Right lobe of liver (tissue), 6 donors: ENCODE data around the gene TTL. TPM values are rescaled to one million over a fixed set of nuclear protein-coding genes. Genes with fewer than 3 reads are reported as not detected.

Experiments
- ATAC-seq, 4 donors: fragments of 200-7000 bp; cut with Tn5 transposase; one replicate each; pipeline ENCODE4 v1.9.1; 2020; ENCODE audit warnings: mild to moderate bottlenecking in 4 of 4, moderate library complexity in 4 of 4
- DNase-seq, 3 donors: peaks; one replicate each; pipeline ENCODE4 v3.0.0-alpha.2; 2020
- H3K27ac ChIP-seq, 3 donors: fragments of 200-600 bp; one replicate each; pipeline ENCODE4 v1.8.0; 2022
- H3K27me3 ChIP-seq, 2 donors: fragments of 200-600 bp; one replicate each; pipeline ENCODE4 v1.8.0; 2022
- H3K36me3 ChIP-seq, 4 donors: fragments of 200-600 bp; sonication (generic) in 1 of 4; one replicate each; pipeline versions ENCODE4 v1.5.1 to v1.8.0; 2017 to 2022; ENCODE audit warnings: control low read depth in 1 of 4
- H3K4me1 ChIP-seq, 4 donors: fragments of 200-600 bp; sonication (generic) in 1 of 4; one replicate each; pipeline versions ENCODE4 v1.5.1 to v1.8.0; 2017 to 2022; ENCODE audit warnings: control low read depth in 1 of 4
- H3K4me3 ChIP-seq, 3 donors: fragments of 200-600 bp; one replicate each; pipeline ENCODE4 v1.8.0; 2022
- H3K9me3 ChIP-seq, 4 donors: fragments of 200-600 bp; sonication (generic) in 1 of 4; one replicate each; pipeline versions ENCODE4 v1.5.1 to v1.8.0; 2017 to 2022; ENCODE audit warnings: control low read depth in 1 of 4
- POLR2A ChIP-seq: fragments of 450-650 bp; IDR thresholded peaks from one replicate; pipeline ENCODE4 v1.6.1; 2017; ENCODE audit warnings: antibody characterized with exemption, mild to moderate bottlenecking
- WGBS: methylation state at CpG from one replicate; pipeline ENCODE4 v1.1.6; 2018; ENCODE audit warnings: low coverage, low lambda C conversion rate; ENCODE audit not compliant: insufficient coverage; ENCODE audit errors: missing lambda C conversion rate; 5-methylcytosine and 5-hydroxymethylcytosine counted together
- intact Hi-C, 2 donors: fragments of 100-400 bp; cut with DNase I; formaldehyde crosslinking; loops; one replicate each; pipeline versions ENCODE4 v1.11.2 to v1.14.1; 2022
- total RNA-seq, 6 experiments: library from RNA; depleted of rRNA in 2 of 6; stranded (reverse); fragments of >200 nt in 2 of 6; fragmentation: NEBNext Ultra II Directional in 3 of 6; extraction: Animal tissue kit (Norgen Biotek cat#: 25700) in 3 of 6; gene quantifications; one replicate each; pipeline versions ENCODE4 v1.1.0 to v1.2.4, GENCODE V29; 2016 to 2023
- TF ChIP-seq, protein P1 (sequence below), 4 donors: fragments of 200-600 bp in 3 of 4; fragments of 450-650 bp in 1 of 4; IDR thresholded peaks; one replicate each; pipeline versions ENCODE4 v1.5.1 to v1.8.0; 2016 to 2022; ENCODE audit warnings: antibody characterized with exemption in 4 of 4, mild to moderate bottlenecking in 2 of 4
- donor health status: DM: no; HTN: yes; CAD: no.
- donor health status: DM: no; HTN: no; CAD: no.
- donor health status: DM: no; HTN: no; CAD: no.
- donor health status: DM: no; HTN: yes; CAD: no.
- donor health status: DM: no; HTN: yes; CAD: no.

Gene TTL
- total RNA-seq, 6 experiments from 2014 or later, result 8.1 to 29.6 (median 15.6) TPM

DNA sequence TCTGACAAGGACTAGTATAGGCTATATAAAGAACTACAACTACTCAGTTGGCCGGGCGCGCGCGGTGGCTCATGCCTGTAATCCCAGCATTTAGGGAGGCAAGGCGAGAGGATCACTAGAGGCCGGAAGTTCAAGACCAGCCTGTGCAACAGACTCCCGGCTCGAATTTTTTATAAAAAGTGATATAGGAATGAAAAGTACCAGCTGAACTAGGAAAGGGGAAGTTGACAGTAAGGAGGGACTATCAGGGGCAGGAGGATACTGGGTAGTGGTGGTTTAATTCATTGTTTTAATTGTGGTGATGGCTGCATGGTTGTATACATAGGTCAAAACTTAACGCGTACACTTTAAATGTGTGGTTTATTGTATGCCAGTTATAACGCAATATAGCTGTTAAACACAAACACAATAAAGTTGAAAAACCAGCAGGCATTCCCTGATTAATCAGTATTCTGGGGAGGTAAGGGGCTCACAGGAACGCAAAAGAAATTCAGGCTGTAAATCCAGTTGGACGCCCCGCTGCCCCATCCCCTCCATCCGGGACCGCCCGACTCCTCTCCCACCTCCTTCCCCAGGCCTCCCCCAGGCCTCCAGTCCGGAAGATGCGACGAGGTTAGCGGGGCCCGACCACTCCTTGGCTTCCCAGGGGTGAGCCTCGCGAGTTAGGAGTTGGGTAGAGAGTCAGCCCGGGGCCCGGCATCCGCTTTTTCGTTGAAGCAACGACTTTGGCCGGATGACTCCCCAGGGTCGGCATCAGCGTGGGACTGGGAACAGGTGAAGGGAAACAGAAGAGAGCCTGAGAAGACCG lies 59.6 kb downstream of the TTL start:
- intact Hi-C loops, result no loop called here
- TF ChIP-seq, protein P1, sequence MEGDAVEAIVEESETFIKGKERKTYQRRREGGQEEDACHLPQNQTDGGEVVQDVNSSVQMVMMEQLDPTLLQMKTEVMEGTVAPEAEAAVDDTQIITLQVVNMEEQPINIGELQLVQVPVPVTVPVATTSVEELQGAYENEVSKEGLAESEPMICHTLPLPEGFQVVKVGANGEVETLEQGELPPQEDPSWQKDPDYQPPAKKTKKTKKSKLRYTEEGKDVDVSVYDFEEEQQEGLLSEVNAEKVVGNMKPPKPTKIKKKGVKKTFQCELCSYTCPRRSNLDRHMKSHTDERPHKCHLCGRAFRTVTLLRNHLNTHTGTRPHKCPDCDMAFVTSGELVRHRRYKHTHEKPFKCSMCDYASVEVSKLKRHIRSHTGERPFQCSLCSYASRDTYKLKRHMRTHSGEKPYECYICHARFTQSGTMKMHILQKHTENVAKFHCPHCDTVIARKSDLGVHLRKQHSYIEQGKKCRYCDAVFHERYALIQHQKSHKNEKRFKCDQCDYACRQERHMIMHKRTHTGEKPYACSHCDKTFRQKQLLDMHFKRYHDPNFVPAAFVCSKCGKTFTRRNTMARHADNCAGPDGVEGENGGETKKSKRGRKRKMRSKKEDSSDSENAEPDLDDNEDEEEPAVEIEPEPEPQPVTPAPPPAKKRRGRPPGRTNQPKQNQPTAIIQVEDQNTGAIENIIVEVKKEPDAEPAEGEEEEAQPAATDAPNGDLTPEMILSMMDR (IDR thresholded peaks at IDR 0.05), result no peak
- no peak for TF ChIP-seq POLR2A
- Histone ChIP-seq H3K9me3 (no peaks in the 10 kb centered on the region), H3K4me3 (peak overlapping the region; percentile 89 to 99 (median 95)), H3K4me1 (peaks cover 0 to 15% (median 0%) of the 10 kb centered on the region in 4 donors), H3K27ac (peak overlapping the region; percentile 79 to 88 (median 82)), H3K27me3 (no peaks in the 10 kb centered on the region), H3K36me3 (no peaks in the 10 kb centered on the region)
- peak; percentile 67 to 74 (median 71) for ATAC-seq
- peak in 1 of 3 donors; percentile 56 for DNase-seq
- 15% methylated on average over 28 of the region's 34 CpGs for WGBS

DNA sequence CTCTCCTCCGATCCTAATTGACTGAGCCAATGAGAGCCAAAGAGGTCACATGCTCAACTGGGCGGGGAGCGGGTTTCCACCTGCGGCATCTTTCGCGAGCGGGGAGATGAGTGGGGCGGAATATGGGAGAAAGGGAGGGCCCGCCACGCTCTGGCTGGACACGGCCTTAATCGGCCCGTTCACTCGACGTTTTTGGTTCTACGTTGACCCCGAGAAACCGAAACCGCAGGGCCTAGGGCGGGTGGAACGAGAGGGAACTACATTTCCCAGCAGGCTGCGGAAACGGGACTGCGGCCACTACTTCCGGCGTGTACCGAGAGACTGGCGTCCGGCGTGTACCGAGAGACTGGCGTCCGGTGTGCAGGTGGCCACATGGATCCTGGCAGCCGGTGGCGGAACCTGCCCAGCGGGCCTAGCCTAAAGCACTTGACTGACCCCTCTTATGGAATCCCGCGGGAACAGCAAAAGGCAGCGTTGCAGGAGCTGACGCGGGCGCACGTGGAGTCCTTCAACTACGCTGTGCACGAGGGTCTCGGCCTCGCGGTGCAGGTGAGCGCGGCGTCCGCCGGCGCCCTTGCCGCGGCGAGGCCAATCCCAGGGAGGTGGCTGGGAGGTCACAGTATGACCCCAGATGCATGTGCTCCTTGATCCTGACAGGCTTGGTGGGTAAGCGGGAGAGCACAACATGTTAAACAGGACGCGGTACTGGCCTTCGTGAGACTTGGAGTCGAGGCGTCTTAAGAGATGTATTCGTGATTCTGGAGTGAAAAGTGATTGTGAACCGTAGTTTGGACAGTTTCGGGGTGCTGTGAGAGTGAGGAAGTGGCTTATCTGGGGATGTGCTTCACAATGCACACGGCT lies 60.4 kb downstream of the TTL start, which contains the start of gene POLR1B:
TSS of gene POLR1B (plus strand) at position 343 of the 861 bp plus-strand sequence. CDS start at position 373, 30 bp downstream.
- peak; percentile 89 to 92 (median 91) for DNase-seq
- peaks cover 0 to 21% (median 3%) of the 10 kb centered on the region in 4 donors for H3K4me1 ChIP-seq
- H3K9me3 ChIP-seq, result no peaks in the 10 kb centered on the region
- peak; percentile 29 for TF ChIP-seq POLR2A
- TF ChIP-seq, protein P1 (IDR thresholded peaks at IDR 0.05), result no peak
- no peaks in the 10 kb centered on the region for H3K36me3 ChIP-seq
- under 1% methylated on average over 14 of the region's 67 CpGs for WGBS
- H3K27ac ChIP-seq, result peak within 1 kb of the TSS; percentile 79 to 88 (median 82)
- H3K4me3 ChIP-seq, result peak within 1 kb of the TSS; percentile 89 to 99 (median 95)
- intact Hi-C loops, result no loop called here
- H3K27me3 ChIP-seq, result no peaks in the 10 kb centered on the region
- ATAC-seq, result peak; percentile 95 to 97 (median 96)

DNA sequence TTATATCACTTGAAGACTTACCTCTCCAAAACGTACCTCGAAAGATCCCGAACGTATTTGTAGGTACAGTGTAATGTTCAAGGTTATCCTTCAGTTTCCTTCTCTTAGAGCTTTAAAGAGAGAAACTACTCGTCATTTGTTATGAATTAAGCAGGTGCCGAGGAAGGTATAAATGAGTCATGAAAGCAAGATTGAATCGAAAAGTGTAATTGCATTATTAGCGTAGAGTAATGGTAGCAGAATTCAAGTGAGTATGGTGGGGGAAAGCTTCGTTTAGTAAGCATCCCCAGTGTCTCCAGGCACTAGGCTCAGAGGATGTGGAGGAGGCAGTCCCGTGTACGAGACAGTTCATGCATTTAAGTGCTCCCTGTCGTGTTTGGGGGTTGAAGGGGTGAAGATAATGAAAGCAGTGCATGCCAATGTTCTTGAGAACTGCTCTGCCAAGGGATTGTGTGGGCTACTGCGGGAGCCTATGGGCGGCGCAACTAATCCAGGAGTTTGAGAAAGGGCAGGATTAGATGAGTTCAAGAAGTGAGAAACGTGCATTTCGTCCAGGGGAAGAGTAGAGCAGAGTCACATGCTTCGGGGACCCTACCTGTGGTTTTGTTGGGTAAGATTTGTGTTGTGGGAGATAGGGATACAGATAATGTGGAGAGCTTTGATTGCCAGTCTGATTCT lies 61.2 kb downstream of the TTL start:
- ATAC-seq, result peak in 1 of 4 donors; percentile 1
- WGBS, result 3% methylated on average over 18 of the region's 18 CpGs
- no peak for DNase-seq

More for the DNA sequence above, 61.2 kb downstream of the TTL start:
- peak overlapping the region; percentile 89 to 99 (median 95) for H3K4me3 ChIP-seq
- H3K27ac ChIP-seq, result peak overlapping the region in 1 of 3 donors; percentile 82
- peaks cover 0 to 21% (median 4%) of the 10 kb centered on the region in 4 donors for H3K4me1 ChIP-seq
- no peaks in the 10 kb centered on the region for H3K9me3 ChIP-seq
- H3K27me3 ChIP-seq, result no peaks in the 10 kb centered on the region
- intact Hi-C loops, result no loop called here
- H3K36me3 ChIP-seq, result peaks cover 0 to 2% (median 0%) of the 10 kb centered on the region in 4 donors
- TF ChIP-seq, protein P1 (IDR thresholded peaks at IDR 0.05), result no peak
- TF ChIP-seq POLR2A, result no peak
